Measurements from ENCODE around the gene PPP1R14C.
"Not testable (repeated sequence)": the region's sequence is repeated elsewhere in the genome, so short reads cannot be mapped to it uniquely, and the experiment has no call there.

The PPP1R14C gene

GRCh38 chr6:150169181-150169580 lies 26.3 kb downstream of the PPP1R14C start:
- no peak for DNase-seq (ENCODE audit: low read depth in 2 of 2)

GRCh38 chr6:150169609-150170008 lies 26.8 kb downstream of the PPP1R14C start:
- DNase-seq (ENCODE audit: low read depth in 2 of 2) = no peak

- DNase-seq (ENCODE audit: low read depth in 2 of 2) = no peak
Measured at GRCh38 chr6:150172929-150173328, 30.1 kb downstream of the PPP1R14C start.

GRCh38 chr6:150175586-150176151 lies 32.8 kb downstream of the PPP1R14C start:
- DNase-seq (ENCODE audit: low read depth in 2 of 2) = no peak

- no peak for DNase-seq (ENCODE audit: low read depth in 2 of 2)
Measured at GRCh38 chr6:150176152-150176551, 33.3 kb downstream of the PPP1R14C start.

- DNase-seq (ENCODE audit: low read depth in 2 of 2) = no peak
Measured at GRCh38 chr6:150176659-150177058, 33.8 kb downstream of the PPP1R14C start.

- no peak for DNase-seq (ENCODE audit: low read depth in 2 of 2)
Measured at GRCh38 chr6:150177259-150177951, 34.6 kb downstream of the PPP1R14C start.

- no peak for DNase-seq (ENCODE audit: low read depth in 2 of 2)
Measured at GRCh38 chr6:150177952-150178520, 35.2 kb downstream of the PPP1R14C start.

GRCh38 chr6:150179030-150179429 lies 36.2 kb downstream of the PPP1R14C start:
- DNase-seq (ENCODE audit: low read depth in 2 of 2) = no peak

GRCh38 chr6:150179907-150180424 lies 37.1 kb downstream of the PPP1R14C start:
- DNase-seq (ENCODE audit: low read depth in 2 of 2) = not testable (repeated sequence)

GRCh38 chr6:150180517-150180916 lies 37.7 kb downstream of the PPP1R14C start:
- DNase-seq (ENCODE audit: low read depth in 2 of 2) = no peak

- DNase-seq (ENCODE audit: low read depth in 2 of 2) = no peak
Measured at GRCh38 chr6:150182460-150183078, 39.7 kb downstream of the PPP1R14C start.

- no peak for DNase-seq (ENCODE audit: low read depth in 2 of 2)
Measured at GRCh38 chr6:150183105-150183504, 40.3 kb downstream of the PPP1R14C start.

- DNase-seq (ENCODE audit: low read depth in 2 of 2) = no peak
Measured at GRCh38 chr6:150183966-150184365, 41.1 kb downstream of the PPP1R14C start.

- DNase-seq (ENCODE audit: low read depth in 2 of 2) = no peak
Measured at GRCh38 chr6:150184850-150185731, 42.2 kb downstream of the PPP1R14C start.

- no peak for DNase-seq (ENCODE audit: low read depth in 2 of 2)
Measured at GRCh38 chr6:150185732-150186117, 42.9 kb downstream of the PPP1R14C start.

- no peak for DNase-seq (ENCODE audit: low read depth in 2 of 2)
Measured at GRCh38 chr6:150186129-150186898, 43.5 kb downstream of the PPP1R14C start.

GRCh38 chr6:150187433-150187832 lies 44.6 kb downstream of the PPP1R14C start:
- DNase-seq (ENCODE audit: low read depth in 2 of 2) = not testable (repeated sequence)

- no peak for DNase-seq (ENCODE audit: low read depth in 2 of 2)
Measured at GRCh38 chr6:150189122-150189521, 46.3 kb downstream of the PPP1R14C start.

- DNase-seq (ENCODE audit: low read depth in 2 of 2) = no peak
Measured at GRCh38 chr6:150191809-150192208, 49.0 kb downstream of the PPP1R14C start.

- DNase-seq (ENCODE audit: low read depth in 2 of 2) = no peak
Measured at GRCh38 chr6:150194195-150194594, 51.4 kb downstream of the PPP1R14C start.

Data from stimulated activated CD8-positive, alpha-beta memory T cell treated with anti-CD3 and anti-CD28 coated beads, Interleukin-2, amount 100 ng/mL, for 1 hour (primary cell).